H1 (cell line): ENCODE measurements around the gene MTF1. TPM values are rescaled to one million over a fixed set of nuclear protein-coding genes. Genes with fewer than 3 reads are reported as not detected.

ENCODE experiments used
- RBBP5 ChIP-seq: IDR thresholded peaks from 2 replicates; pipeline ENCODE4 v1.7.1; 2012; ENCODE audit warnings: low read depth, mild to moderate bottlenecking, inconsistent platforms, low read length, moderate library complexity, borderline replicate concordance
- TBP ChIP-seq: IDR thresholded peaks from 2 replicates; pipeline ENCODE4 v1.6.1; 2011; ENCODE audit warnings: low read depth, low read length, improper control_type of control experiment
- polyA plus RNA-seq, 7 experiments: library from polyadenylated mRNA; depleted of rRNA in 3 of 7; stranded (reverse) in 5 of 7; unstranded in 2 of 7; fragments of >200 nt in 5 of 7; fragments of 200-250 nt in 2 of 7; gene quantifications; 1 replicate in 5 of 7; 2 replicates in 1 of 7; 4 replicates in 1 of 7; pipeline versions ENCODE4 v1.2.1 to v1.2.3, GENCODE V29; 2011 to 2013; ENCODE audit warnings: missing spikeins in 2 of 7, mixed read lengths in 2 of 7
- total RNA-seq: library from RNA; stranded (reverse); fragmentation: NEBNext Ultra II Directional; extraction: Animal tissue kit (Norgen Biotek cat#: 25700); gene quantifications from 2 replicates; pipeline ENCODE4 v1.2.1, GENCODE V29; 2021

MTF1 gene
- total and polyA plus RNA-seq, 2 of the 8 experiments (the other 6 are each of a cell fraction or from before 2014, with no cell fraction given) = 4.0 to 15.5 TPM

DNA sequence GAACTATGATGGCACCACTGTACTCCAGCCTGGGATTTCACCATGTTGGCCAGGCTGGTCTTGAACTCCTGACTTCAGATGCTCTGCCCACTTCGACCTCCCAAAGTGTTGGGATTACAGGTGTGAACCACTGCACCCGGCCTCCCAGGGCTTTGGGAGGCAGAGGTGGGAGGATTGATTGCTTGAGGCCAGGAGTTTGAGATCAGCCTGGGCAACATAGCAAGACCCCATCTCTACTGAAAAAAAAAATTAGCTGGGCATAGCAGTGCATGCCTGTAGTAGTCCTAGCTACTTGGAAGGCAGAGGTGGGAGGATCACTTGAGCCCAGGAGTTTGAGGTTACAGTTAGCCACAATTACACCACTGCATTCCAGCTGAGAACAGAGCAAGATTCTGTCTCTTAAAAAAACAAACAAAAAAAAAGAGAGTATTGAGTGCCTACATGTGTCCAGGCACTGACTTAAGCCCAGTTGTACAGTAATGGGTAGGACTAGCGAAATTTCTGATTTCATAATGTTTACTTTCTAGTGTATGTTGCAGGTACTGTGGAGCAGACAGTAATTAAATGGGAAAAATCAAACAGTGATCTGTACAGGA, 61.5 kb downstream of the MTF1 start (continued):
- TF ChIP-seq RBBP5 (no peak), TBP (no peak)
